Smooth muscle cell (in vitro differentiated cells): ENCODE data around the gene HDDC2. TPM values are rescaled to one million over a fixed set of nuclear protein-coding genes. Genes with fewer than 3 reads are reported as not detected.

Experiments used
- DNase-seq: peaks from one replicate; lab custom pipeline; 2025; ENCODE audit not compliant: unreplicated experiment; lab: John Stamatoyannopoulos, UW
- H2AFZ ChIP-seq: fragments of 200-600 bp; sonication (generic); 2 replicates; pipeline ENCODE4 v1.6.0; 2016; ENCODE audit warnings: antibody characterized with exemption, low read depth, mild to moderate bottlenecking
- H3F3A ChIP-seq: fragments of 200-600 bp; sonication (generic); 2 replicates; pipeline ENCODE4 v1.6.0; 2017; ENCODE audit warnings: antibody characterized with exemption, low read depth
- H3K27ac ChIP-seq: fragments of 200-600 bp; sonication (generic); 2 replicates; pipeline ENCODE4 v1.5.1; 2016; ENCODE audit warnings: low read depth, mild to moderate bottlenecking
- H3K27me3 ChIP-seq: fragments of 200-600 bp; sonication (generic); 2 replicates; pipeline ENCODE4 v1.6.1; 2016; ENCODE audit warnings: low read depth, mild to moderate bottlenecking
- H3K36me3 ChIP-seq: fragments of 200-600 bp; sonication (generic); 2 replicates; pipeline ENCODE4 v1.5.1; 2016; ENCODE audit warnings: low read depth
- H3K4me1 ChIP-seq: fragments of 200-600 bp; sonication (generic); 2 replicates; pipeline ENCODE4 v1.5.1; 2016; ENCODE audit warnings: low read depth
- H3K4me2 ChIP-seq: fragments of 200-600 bp; sonication (generic); 2 replicates; pipeline ENCODE4 v1.6.0; 2016; ENCODE audit warnings: mild to moderate bottlenecking
- H3K4me3 ChIP-seq: fragments of 200-600 bp; sonication (generic); 2 replicates; pipeline ENCODE4 v1.5.1; 2016; ENCODE audit warnings: mild to moderate bottlenecking
- H3K79me2 ChIP-seq: fragments of 200-600 bp; sonication (generic); 2 replicates; pipeline ENCODE4 v1.6.0; 2016; ENCODE audit warnings: low read depth, mild to moderate bottlenecking
- H3K9ac ChIP-seq: fragments of 200-600 bp; sonication (generic); 2 replicates; pipeline ENCODE4 v1.6.0; 2016; ENCODE audit warnings: low read depth
- H3K9me3 ChIP-seq: fragments of 200-600 bp; sonication (generic); replicated peaks from 2 replicates; pipeline ENCODE4 v1.5.1; 2016; ENCODE audit warnings: low read depth
- H4K20me1 ChIP-seq: fragments of 200-600 bp; sonication (generic); 2 replicates; pipeline ENCODE4 v1.6.0; 2016; ENCODE audit warnings: low read depth
- WGBS: methylation state at CpG from one replicate; pipeline ENCODE4 v1.1.7; 2016; ENCODE audit warnings: low lambda C conversion rate; 5-methylcytosine and 5-hydroxymethylcytosine counted together
- polyA plus RNA-seq: library from polyadenylated mRNA; unstranded; fragments of >200 nt; fragmentation: Nextera tagmentation; extraction: Ambion mirVana; gene quantifications from 2 replicates; pipeline ENCODE4 v1.2.1, GENCODE V29; 2016
- total RNA-seq: library from RNA; depleted of rRNA; stranded (reverse); fragments of >200 nt; gene quantifications from 2 replicates; pipeline ENCODE4 v1.2.3, GENCODE V29; 2014
- TF ChIP-seq, protein P1 (sequence below): fragments of 200-600 bp; sonication (generic); IDR thresholded peaks from 2 replicates; pipeline ENCODE4 v1.5.1; 2017; ENCODE audit warnings: borderline replicate concordance, mild to moderate bottlenecking, antibody characterized with exemption; ENCODE audit not compliant: insufficient read depth, poor library complexity, severe bottlenecking

The HDDC2 gene
- total and polyA plus RNA-seq, 2 experiments from 2014 or later, result 104 to 114 TPM

DNA sequence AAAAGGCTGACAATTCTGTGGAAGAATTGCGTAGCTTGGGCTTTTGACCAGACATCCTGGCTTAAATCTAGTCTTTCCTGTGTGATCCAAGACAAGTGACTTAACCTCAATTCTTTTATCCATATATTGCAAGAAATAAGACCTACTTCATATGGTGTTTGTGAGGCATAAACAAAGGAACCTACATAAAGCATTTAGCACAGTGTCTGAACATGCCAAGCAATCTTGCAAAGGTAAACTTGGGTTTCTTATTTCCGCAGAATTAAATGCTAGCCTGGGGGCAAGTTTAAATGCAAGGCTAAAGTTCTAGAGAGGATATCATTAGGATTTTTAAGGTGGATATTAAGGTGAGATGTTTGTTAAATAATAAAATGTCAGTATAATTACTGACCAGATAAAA is 47.9 kb downstream of the HDDC2 start:
- Histone ChIP-seq H4K20me1 (no peaks in the 10 kb centered on the region), H3K79me2 (no peaks in the 10 kb centered on the region), H3K4me3 (no peak overlapping the region), H3K4me1 (peaks cover 17% of the 10 kb centered on the region), H3K9ac (no peak overlapping the region), H3K27ac (no peak overlapping the region), H3K9me3 (no peaks in the 10 kb centered on the region), H3K4me2 (peak overlapping the region; percentile 46), H3K27me3 (no peaks in the 10 kb centered on the region), H3F3A (no peaks in the 10 kb centered on the region), H2AFZ (no peak overlapping the region), H3K36me3 (no peaks in the 10 kb centered on the region)
- TF ChIP-seq, protein P1, sequence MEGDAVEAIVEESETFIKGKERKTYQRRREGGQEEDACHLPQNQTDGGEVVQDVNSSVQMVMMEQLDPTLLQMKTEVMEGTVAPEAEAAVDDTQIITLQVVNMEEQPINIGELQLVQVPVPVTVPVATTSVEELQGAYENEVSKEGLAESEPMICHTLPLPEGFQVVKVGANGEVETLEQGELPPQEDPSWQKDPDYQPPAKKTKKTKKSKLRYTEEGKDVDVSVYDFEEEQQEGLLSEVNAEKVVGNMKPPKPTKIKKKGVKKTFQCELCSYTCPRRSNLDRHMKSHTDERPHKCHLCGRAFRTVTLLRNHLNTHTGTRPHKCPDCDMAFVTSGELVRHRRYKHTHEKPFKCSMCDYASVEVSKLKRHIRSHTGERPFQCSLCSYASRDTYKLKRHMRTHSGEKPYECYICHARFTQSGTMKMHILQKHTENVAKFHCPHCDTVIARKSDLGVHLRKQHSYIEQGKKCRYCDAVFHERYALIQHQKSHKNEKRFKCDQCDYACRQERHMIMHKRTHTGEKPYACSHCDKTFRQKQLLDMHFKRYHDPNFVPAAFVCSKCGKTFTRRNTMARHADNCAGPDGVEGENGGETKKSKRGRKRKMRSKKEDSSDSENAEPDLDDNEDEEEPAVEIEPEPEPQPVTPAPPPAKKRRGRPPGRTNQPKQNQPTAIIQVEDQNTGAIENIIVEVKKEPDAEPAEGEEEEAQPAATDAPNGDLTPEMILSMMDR, result no peak
- no peak for DNase-seq
- WGBS, result 66% methylated on average over 2 of the region's 2 CpGs

- H3K9me3 ChIP-seq, result no peaks in the 10 kb centered on the region
- H3K79me2 ChIP-seq, result no peaks in the 10 kb centered on the region
- H3F3A ChIP-seq, result no peaks in the 10 kb centered on the region
- peaks cover 17% of the 10 kb centered on the region for H3K4me1 ChIP-seq
- peak overlapping the region; percentile 54 for H3K4me2 ChIP-seq
- no peak overlapping the region for H3K4me3 ChIP-seq
- DNase-seq, result no peak
- H3K9ac ChIP-seq, result no peak overlapping the region
- H3K36me3 ChIP-seq, result no peaks in the 10 kb centered on the region
- H2AFZ ChIP-seq, result no peak overlapping the region
- TF ChIP-seq, protein P1, result no peak
- no peaks in the 10 kb centered on the region for H4K20me1 ChIP-seq
- no peaks in the 10 kb centered on the region for H3K27me3 ChIP-seq
- peak overlapping the region; percentile 59 for H3K27ac ChIP-seq
- 33% methylated on average over 1 of the region's 1 CpG for WGBS
Measured at GRCh38 chr6:125252891-125253290, 48.9 kb downstream of the HDDC2 start.

DNA sequence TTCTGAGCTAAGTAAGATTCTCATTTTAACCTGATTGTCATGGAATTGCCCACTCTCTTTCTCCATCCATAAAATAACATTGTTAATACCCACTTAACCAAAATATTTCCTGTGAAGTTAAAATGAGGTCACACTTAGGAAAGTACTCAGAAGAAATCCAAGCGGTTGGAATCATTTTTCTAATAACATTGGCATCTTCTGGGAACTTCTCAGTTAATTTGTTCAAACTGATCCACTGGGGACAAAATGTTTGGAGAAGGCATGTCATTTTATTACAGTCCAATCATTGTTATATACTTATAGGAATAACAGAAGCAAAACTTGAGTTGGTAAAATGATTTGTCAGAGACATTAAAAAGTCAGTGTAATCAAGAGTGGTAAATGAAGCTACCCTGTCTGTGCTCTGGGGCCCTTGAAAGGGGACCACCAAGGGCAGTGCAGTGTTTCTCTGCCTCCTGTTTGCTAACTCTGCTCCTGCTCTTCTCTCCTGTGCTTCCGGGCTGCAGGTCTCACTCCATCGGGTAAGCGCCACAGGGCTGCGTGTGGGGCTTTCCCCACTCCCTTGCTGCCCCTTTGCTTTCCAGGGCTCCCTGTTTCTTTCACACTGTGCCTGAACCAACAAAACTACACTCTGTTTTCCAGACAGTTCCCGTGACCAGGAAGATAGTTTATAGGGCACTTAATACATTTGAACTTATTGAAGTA is 50.1 kb downstream of the HDDC2 start:
- no peaks in the 10 kb centered on the region for H3K27me3 ChIP-seq
- peak overlapping the region; percentile 59 for H3K27ac ChIP-seq
- TF ChIP-seq, protein P1, result no peak
- peaks cover 17% of the 10 kb centered on the region for H3K4me1 ChIP-seq
- WGBS, result 59% methylated on average over 6 of the region's 6 CpGs
- no peaks in the 10 kb centered on the region for H3K79me2 ChIP-seq
- peak overlapping the region; percentile 3 for H3K4me2 ChIP-seq
- no peaks in the 10 kb centered on the region for H3K9me3 ChIP-seq
- H3K36me3 ChIP-seq, result no peaks in the 10 kb centered on the region
- H3K4me3 ChIP-seq, result no peak overlapping the region
- no peaks in the 10 kb centered on the region for H3F3A ChIP-seq
- peak overlapping the region; percentile 16 for H2AFZ ChIP-seq
- no peaks in the 10 kb centered on the region for H4K20me1 ChIP-seq
- DNase-seq, result no peak
- H3K9ac ChIP-seq, result no peak overlapping the region

DNA sequence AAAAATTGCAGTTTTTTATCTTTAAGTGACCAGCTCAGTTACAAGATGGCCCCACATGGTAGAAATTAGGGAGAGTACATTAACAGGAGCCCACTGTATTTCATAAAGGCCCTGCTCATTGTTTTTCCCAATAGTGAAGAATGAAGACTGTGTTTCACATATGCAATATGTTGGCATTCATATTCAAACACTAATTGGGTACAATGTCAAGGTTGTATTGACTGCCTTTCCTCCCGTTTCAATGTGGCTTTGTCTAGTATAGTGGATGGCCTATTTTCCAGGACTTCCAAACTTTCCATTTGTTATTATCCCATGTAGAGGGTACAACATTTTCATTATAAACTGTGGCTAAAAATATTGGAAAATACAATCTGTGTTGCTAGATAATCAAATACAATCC is 51.3 kb downstream of the HDDC2 start:
- WGBS, result 86% methylated on average over 1 of the region's 1 CpG
- Histone ChIP-seq H3K4me2 (no peak overlapping the region), H3K4me3 (no peak overlapping the region)

More for the DNA sequence above, 51.3 kb downstream of the HDDC2 start:
- Histone ChIP-seq H2AFZ (no peak overlapping the region), H3K27ac (no peak overlapping the region), H3K36me3 (no peaks in the 10 kb centered on the region), H4K20me1 (no peaks in the 10 kb centered on the region), H3K4me1 (peaks cover 19% of the 10 kb centered on the region), H3K79me2 (no peaks in the 10 kb centered on the region), H3F3A (no peaks in the 10 kb centered on the region), H3K9me3 (no peaks in the 10 kb centered on the region), H3K9ac (no peak overlapping the region), H3K27me3 (no peaks in the 10 kb centered on the region)
- TF ChIP-seq, protein P1, result no peak
- no peak for DNase-seq
